Panc1 (cell line): ENCODE data around the gene CDH6. TPM values are rescaled to one million over a fixed set of nuclear protein-coding genes. Genes with fewer than 3 reads are reported as not detected.

Experiments used
- ATAC-seq: fragments of 200-7000 bp; cut with Tn5 transposase; 2 replicates; pipeline ENCODE4 v1.9.1; 2020; ENCODE audit warnings: mild to moderate bottlenecking, moderate library complexity
- BruUV-seq: library from RNA; stranded (reverse); fragments of 400-500 nt; replicated peaks from 2 replicates; lab custom pipeline; 2021; lab: Mats Ljungman, UMichigan
- CTCF ChIA-PET: fragments of 300-600 bp; sonication (Branson Sonifier 250); formaldehyde crosslinking; loops from one replicate; lab custom pipeline; 2022; ENCODE audit warnings: antibody characterized with exemption; lab: Charles Lee
- POLR2A ChIA-PET: fragments of 300-600 bp; sonication (Branson Sonifier 250); formaldehyde crosslinking; loops from one replicate; lab custom pipeline; 2022; ENCODE audit warnings: antibody characterized with exemption; lab: Charles Lee
- DNase-seq: peaks from one replicate; pipeline ENCODE4 v3.0.0-alpha.2; 2010; ENCODE audit warnings: low read depth, low spot score
- H3K27ac ChIP-seq: 2 replicates; pipeline ENCODE4 v1.5.1; 2011; ENCODE audit warnings: mild to moderate bottlenecking, low read length, inconsistent platforms
- H3K27me3 ChIP-seq: fragments of 200-500 bp; sonication (Bioruptor generic); 2 replicates; pipeline ENCODE4 v1.6.0; 2014; ENCODE audit warnings: low read length, inconsistent platforms; ENCODE audit not compliant: control insufficient read depth, insufficient read depth
- H3K36me3 ChIP-seq: fragments of 200-500 bp; sonication (Bioruptor generic); 2 replicates; pipeline ENCODE4 v1.5.1; 2014; ENCODE audit warnings: inconsistent platforms, mild to moderate bottlenecking, low read length, moderate library complexity; ENCODE audit not compliant: control insufficient read depth, insufficient read depth
- H3K4me1 ChIP-seq: 2 replicates; pipeline ENCODE4 v1.5.1; 2011; ENCODE audit warnings: inconsistent platforms, mild to moderate bottlenecking, low read length, moderate library complexity; ENCODE audit not compliant: control insufficient read depth, insufficient read depth
- H3K4me3 ChIP-seq, 2 experiments: 2 replicates each; pipeline ENCODE4 v1.5.1; 2011 to 2012; ENCODE audit warnings: low read depth in 2 of 2, low read length in 2 of 2, mild to moderate bottlenecking in 2 of 2, inconsistent platforms in 1 of 2, moderate library complexity in 1 of 2
- H3K9me3 ChIP-seq: fragments of 200-500 bp; sonication (Bioruptor generic); 2 replicates; pipeline ENCODE4 v1.5.1; 2014; ENCODE audit warnings: low read depth, mild to moderate bottlenecking, inconsistent platforms, low read length, moderate library complexity; ENCODE audit not compliant: control insufficient read depth, insufficient read depth
- POLR2AphosphoS5 ChIP-seq: IDR thresholded peaks from 2 replicates; pipeline ENCODE4 v1.6.1; 2012; ENCODE audit warnings: mild to moderate bottlenecking, low read depth, low read length, moderate library complexity
- SIN3A ChIP-seq: IDR thresholded peaks from 2 replicates; pipeline ENCODE4 v1.6.1; 2012; ENCODE audit warnings: low read depth, mild to moderate bottlenecking, low read length, moderate library complexity, borderline replicate concordance; ENCODE audit not compliant: insufficient read depth
- TCF7L2 ChIP-seq: IDR thresholded peaks from 2 replicates; pipeline ENCODE4 v1.6.1; 2011; ENCODE audit warnings: mild to moderate bottlenecking, low read depth, low read length, inconsistent platforms
- in situ Hi-C: cut with HindIII; loops from 2 replicates; pipeline ENCODE4 v1.10.0; 2016; ENCODE audit warnings: low sequenced_read_pairs, low pct_unique_long_range_greater_than_20kb
- intact Hi-C: fragments of 100-400 bp; cut with micrococcal nuclease; formaldehyde crosslinking; loops from one replicate; pipeline ENCODE4 v1.10.0; 2022; ENCODE audit not compliant: unreplicated experiment
- total RNA-seq: library from RNA; stranded (reverse); gene quantifications from one replicate; pipeline ENCODE4 v1.2.1, GENCODE V29; 2021; ENCODE audit not compliant: unreplicated experiment
- TF ChIP-seq, protein P1 (sequence below), 2 experiments: IDR thresholded peaks; 2 replicates each; pipeline ENCODE4 v1.6.1; 2011 to 2012; ENCODE audit warnings: low read depth in 2 of 2, control low read depth in 1 of 2, low read length in 1 of 2, mild to moderate bottlenecking in 1 of 2, moderate library complexity in 1 of 2; ENCODE audit not compliant: insufficient read depth in 1 of 2
- TF ChIP-seq, protein P2 (sequence below): fragments of 450-650 bp; IDR thresholded peaks from 2 replicates; pipeline ENCODE4 v1.5.1; 2017; ENCODE audit warnings: mild to moderate bottlenecking

Gene CDH6
- total RNA-seq, 1 experiment from 2014 or later, result 0.36 TPM

DNA sequence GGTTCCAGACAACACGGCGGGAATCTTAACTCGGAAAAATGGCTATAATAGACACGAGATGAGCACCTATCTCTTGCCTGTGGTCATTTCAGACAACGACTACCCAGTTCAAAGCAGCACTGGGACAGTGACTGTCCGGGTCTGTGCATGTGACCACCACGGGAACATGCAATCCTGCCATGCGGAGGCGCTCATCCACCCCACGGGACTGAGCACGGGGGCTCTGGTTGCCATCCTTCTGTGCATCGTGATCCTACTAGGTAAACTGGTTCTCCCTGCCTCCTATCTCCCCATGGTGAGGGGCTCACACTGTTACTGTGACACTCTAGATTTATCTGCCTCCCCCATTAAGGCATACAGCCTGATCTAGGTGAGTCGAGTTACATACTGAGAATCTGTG, 124.2 kb downstream of the CDH6 start:
- Histone ChIP-seq H3K4me1 (no peaks in the 10 kb centered on the region), H3K9me3 (no peaks in the 10 kb centered on the region), H3K27me3 (no peaks in the 10 kb centered on the region), H3K4me3 (no peak overlapping the region), H3K36me3 (no peaks in the 10 kb centered on the region), H3K27ac (no peak overlapping the region)
- POLR2A ChIA-PET, result no interaction called here
- TF ChIP-seq TCF7L2 (no peak), POLR2AphosphoS5 (no peak), SIN3A (no peak)
- TF ChIP-seq, protein P1, sequence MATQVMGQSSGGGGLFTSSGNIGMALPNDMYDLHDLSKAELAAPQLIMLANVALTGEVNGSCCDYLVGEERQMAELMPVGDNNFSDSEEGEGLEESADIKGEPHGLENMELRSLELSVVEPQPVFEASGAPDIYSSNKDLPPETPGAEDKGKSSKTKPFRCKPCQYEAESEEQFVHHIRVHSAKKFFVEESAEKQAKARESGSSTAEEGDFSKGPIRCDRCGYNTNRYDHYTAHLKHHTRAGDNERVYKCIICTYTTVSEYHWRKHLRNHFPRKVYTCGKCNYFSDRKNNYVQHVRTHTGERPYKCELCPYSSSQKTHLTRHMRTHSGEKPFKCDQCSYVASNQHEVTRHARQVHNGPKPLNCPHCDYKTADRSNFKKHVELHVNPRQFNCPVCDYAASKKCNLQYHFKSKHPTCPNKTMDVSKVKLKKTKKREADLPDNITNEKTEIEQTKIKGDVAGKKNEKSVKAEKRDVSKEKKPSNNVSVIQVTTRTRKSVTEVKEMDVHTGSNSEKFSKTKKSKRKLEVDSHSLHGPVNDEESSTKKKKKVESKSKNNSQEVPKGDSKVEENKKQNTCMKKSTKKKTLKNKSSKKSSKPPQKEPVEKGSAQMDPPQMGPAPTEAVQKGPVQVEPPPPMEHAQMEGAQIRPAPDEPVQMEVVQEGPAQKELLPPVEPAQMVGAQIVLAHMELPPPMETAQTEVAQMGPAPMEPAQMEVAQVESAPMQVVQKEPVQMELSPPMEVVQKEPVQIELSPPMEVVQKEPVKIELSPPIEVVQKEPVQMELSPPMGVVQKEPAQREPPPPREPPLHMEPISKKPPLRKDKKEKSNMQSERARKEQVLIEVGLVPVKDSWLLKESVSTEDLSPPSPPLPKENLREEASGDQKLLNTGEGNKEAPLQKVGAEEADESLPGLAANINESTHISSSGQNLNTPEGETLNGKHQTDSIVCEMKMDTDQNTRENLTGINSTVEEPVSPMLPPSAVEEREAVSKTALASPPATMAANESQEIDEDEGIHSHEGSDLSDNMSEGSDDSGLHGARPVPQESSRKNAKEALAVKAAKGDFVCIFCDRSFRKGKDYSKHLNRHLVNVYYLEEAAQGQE (IDR thresholded peaks at IDR 0.05; ENCODE audit: insufficient read depth in 1 of 2, low read depth in 2 of 2, low read length in 1 of 2), result no peak
- TF ChIP-seq, protein P2, sequence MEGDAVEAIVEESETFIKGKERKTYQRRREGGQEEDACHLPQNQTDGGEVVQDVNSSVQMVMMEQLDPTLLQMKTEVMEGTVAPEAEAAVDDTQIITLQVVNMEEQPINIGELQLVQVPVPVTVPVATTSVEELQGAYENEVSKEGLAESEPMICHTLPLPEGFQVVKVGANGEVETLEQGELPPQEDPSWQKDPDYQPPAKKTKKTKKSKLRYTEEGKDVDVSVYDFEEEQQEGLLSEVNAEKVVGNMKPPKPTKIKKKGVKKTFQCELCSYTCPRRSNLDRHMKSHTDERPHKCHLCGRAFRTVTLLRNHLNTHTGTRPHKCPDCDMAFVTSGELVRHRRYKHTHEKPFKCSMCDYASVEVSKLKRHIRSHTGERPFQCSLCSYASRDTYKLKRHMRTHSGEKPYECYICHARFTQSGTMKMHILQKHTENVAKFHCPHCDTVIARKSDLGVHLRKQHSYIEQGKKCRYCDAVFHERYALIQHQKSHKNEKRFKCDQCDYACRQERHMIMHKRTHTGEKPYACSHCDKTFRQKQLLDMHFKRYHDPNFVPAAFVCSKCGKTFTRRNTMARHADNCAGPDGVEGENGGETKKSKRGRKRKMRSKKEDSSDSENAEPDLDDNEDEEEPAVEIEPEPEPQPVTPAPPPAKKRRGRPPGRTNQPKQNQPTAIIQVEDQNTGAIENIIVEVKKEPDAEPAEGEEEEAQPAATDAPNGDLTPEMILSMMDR, result no peak
- intact Hi-C loops, result no loop called here
- ATAC-seq, result no peak
- BruUV-seq, result no TSS peak
- CTCF ChIA-PET, result no interaction called here
- DNase-seq, result no peak
- in situ Hi-C loops, result no loop called here

DNA sequence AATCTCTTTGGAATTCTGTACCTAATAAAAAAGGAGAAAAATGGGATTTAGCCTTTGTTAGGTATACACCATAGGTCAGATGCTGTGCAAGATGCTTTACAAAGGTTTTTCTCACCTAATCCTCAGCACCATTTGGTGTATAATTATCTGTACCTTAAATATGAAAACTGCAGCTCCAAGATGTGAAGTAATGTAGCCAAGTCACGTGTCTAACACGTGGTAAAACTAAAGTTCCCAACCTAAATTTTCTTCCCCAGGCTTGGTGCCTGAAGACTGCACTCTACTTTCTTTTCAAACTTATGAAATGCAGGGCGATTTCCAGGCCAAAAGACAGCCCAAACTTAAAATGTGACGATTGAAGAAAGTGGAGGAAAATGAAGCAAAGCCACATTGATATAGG, 125.8 kb downstream of the CDH6 start:
- Histone ChIP-seq H3K4me3 (no peak overlapping the region), H3K27me3 (no peaks in the 10 kb centered on the region), H3K36me3 (no peaks in the 10 kb centered on the region), H3K9me3 (no peaks in the 10 kb centered on the region), H3K27ac (no peak overlapping the region), H3K4me1 (no peaks in the 10 kb centered on the region)
- TF ChIP-seq, protein P1 (IDR thresholded peaks at IDR 0.05; ENCODE audit: insufficient read depth in 1 of 2, low read depth in 2 of 2, low read length in 1 of 2), result no peak
- TF ChIP-seq TCF7L2, result no peak
- TF ChIP-seq POLR2AphosphoS5, result no peak
- no peak for TF ChIP-seq SIN3A
- TF ChIP-seq, protein P2, result no peak
- no TSS peak for BruUV-seq
- ChIA-PET CTCF (no interaction called here), POLR2A (no interaction called here)
- in situ Hi-C loops (no loop called here), intact Hi-C loops (no loop called here)
- DNase-seq (no peak), ATAC-seq (no peak)
